Measurements from ENCODE around the gene POLD1. TPM values are rescaled to one million over a fixed set of nuclear protein-coding genes. Genes with fewer than 3 reads are reported as not detected.
"Not testable (repeated sequence)": the region's sequence is repeated elsewhere in the genome, so short reads cannot be mapped to it uniquely, and the experiment has no call there.

Gene POLD1
- polyA plus RNA-seq, 3 donors, result 24.1 to 36.6 (median 33.2) TPM

GRCh38 chr19:50381881-50382729 is 2.0 kb upstream of the POLD1 start:
- DNase-seq (ENCODE audit: extremely low read depth in 1 of 11, low read depth in 9 of 11, low spot score in 4 of 11), result no peak

- no peak for DNase-seq (ENCODE audit: extremely low read depth in 1 of 11, low read depth in 9 of 11, low spot score in 4 of 11)
Observed at GRCh38 chr19:50383001-50383851, 921 bp upstream of the POLD1 start.

GRCh38 chr19:50384685-50385535 is 763 bp downstream of the POLD1 start:
- no peak for DNase-seq (ENCODE audit: extremely low read depth in 1 of 11, low read depth in 9 of 11, low spot score in 4 of 11)

GRCh38 chr19:50387176-50387867 is 3.2 kb downstream of the POLD1 start:
- DNase-seq (ENCODE audit: extremely low read depth in 1 of 11, low read depth in 9 of 11, low spot score in 4 of 11), result no peak

GRCh38 chr19:50387868-50388245 is 3.7 kb downstream of the POLD1 start:
- DNase-seq (ENCODE audit: extremely low read depth in 1 of 11, low read depth in 9 of 11, low spot score in 4 of 11), result no peak

GRCh38 chr19:50390295-50390694 is 6.1 kb downstream of the POLD1 start:
- DNase-seq (ENCODE audit: extremely low read depth in 1 of 11, low read depth in 9 of 11, low spot score in 4 of 11), result not testable (repeated sequence)

GRCh38 chr19:50390952-50391351 is 6.8 kb downstream of the POLD1 start:
- DNase-seq (ENCODE audit: extremely low read depth in 1 of 11, low read depth in 9 of 11, low spot score in 4 of 11), result not testable (repeated sequence)

- no peak for DNase-seq (ENCODE audit: extremely low read depth in 1 of 11, low read depth in 9 of 11, low spot score in 4 of 11)
Observed at GRCh38 chr19:50392759-50393158, 8.6 kb downstream of the POLD1 start.

- no peak for DNase-seq (ENCODE audit: extremely low read depth in 1 of 11, low read depth in 9 of 11, low spot score in 4 of 11)
Observed at GRCh38 chr19:50393589-50393988, 9.4 kb downstream of the POLD1 start.

- DNase-seq (ENCODE audit: extremely low read depth in 1 of 11, low read depth in 9 of 11, low spot score in 4 of 11), result no peak
Observed at GRCh38 chr19:50394017-50394416, 9.9 kb downstream of the POLD1 start.

GRCh38 chr19:50398675-50399367 is 14.7 kb downstream of the POLD1 start:
- no peak for DNase-seq (ENCODE audit: extremely low read depth in 1 of 11, low read depth in 9 of 11, low spot score in 4 of 11)

- DNase-seq (ENCODE audit: extremely low read depth in 1 of 11, low read depth in 9 of 11, low spot score in 4 of 11), result no peak
Observed at GRCh38 chr19:50399368-50399745, 15.2 kb downstream of the POLD1 start.

GRCh38 chr19:50401605-50402450 is 17.7 kb downstream of the POLD1 start:
- no peak for DNase-seq (ENCODE audit: extremely low read depth in 1 of 11, low read depth in 9 of 11, low spot score in 4 of 11)

- DNase-seq (ENCODE audit: extremely low read depth in 1 of 11, low read depth in 9 of 11, low spot score in 4 of 11), result no peak
Observed at GRCh38 chr19:50402544-50403301, 18.6 kb downstream of the POLD1 start.

- DNase-seq (ENCODE audit: extremely low read depth in 1 of 11, low read depth in 9 of 11, low spot score in 4 of 11), result no peak
Observed at GRCh38 chr19:50406156-50406820, 22.1 kb downstream of the POLD1 start.

GRCh38 chr19:50406829-50407228 is 22.7 kb downstream of the POLD1 start:
- no peak for DNase-seq (ENCODE audit: extremely low read depth in 1 of 11, low read depth in 9 of 11, low spot score in 4 of 11)

Data from renal cortex interstitium (tissue), 11 donors.